ENCODE data around the gene PDS5B. TPM values are rescaled to one million over a fixed set of nuclear protein-coding genes. Genes with fewer than 3 reads are reported as not detected.

The PDS5B gene
- total RNA-seq, 4 donors from 2014 or later = 26.6 to 61.1 (median 28.9) TPM

DNA sequence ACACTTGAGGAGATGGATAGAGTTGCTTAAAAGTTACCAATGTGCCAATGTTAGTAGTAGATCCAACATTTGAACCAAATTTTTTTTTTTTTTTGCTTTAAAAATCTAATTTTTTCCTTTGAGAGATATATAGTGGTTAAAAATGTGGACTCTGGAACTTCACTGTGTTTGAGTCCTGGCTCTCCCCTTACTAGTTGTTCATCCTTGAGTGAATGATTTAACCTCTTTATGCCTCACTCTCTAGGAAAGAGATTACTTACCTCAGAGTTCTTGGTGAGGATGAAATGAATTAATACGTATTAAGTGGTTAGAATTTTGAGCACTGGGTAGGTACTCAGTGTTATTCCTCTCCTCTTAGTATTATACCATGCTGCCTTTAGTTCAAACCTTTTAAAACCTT is 24.3 kb downstream of the PDS5B start:
- DNase-seq = no peak

DNA sequence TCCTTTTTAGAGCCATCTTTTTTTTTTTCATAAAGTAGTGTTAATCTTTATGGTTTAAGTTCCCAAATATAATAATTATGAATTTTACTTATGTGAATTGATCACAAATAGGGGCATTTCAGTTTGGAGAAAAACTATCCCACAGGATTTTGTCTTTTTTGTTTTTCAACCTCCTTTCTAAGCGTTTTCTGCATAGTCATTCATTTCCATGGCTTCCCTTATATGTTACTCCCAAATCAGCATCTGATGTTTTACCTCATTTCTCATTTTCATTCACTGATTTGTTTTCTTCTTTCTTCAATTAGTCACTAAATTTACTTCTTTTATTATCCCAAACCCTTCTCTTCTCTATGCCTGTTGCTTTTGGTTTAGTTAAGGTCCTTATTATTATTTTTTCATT is 24.7 kb downstream of the PDS5B start:
- Histone ChIP-seq H3K27ac (no peak overlapping the region), H3K27me3 (no peaks in the 10 kb centered on the region), H3K4me1 (no peaks in the 10 kb centered on the region), H3K36me3 (no peaks in the 10 kb centered on the region), H3K9me3 (peaks cover 0 to 3% (median 0%) of the 10 kb centered on the region in 4 donors), H3K4me3 (no peak overlapping the region)
- DNase-seq = no peak
- TF ChIP-seq POLR2A (IDR thresholded peaks at IDR 0.05) = no peak
- TF ChIP-seq, protein P1, sequence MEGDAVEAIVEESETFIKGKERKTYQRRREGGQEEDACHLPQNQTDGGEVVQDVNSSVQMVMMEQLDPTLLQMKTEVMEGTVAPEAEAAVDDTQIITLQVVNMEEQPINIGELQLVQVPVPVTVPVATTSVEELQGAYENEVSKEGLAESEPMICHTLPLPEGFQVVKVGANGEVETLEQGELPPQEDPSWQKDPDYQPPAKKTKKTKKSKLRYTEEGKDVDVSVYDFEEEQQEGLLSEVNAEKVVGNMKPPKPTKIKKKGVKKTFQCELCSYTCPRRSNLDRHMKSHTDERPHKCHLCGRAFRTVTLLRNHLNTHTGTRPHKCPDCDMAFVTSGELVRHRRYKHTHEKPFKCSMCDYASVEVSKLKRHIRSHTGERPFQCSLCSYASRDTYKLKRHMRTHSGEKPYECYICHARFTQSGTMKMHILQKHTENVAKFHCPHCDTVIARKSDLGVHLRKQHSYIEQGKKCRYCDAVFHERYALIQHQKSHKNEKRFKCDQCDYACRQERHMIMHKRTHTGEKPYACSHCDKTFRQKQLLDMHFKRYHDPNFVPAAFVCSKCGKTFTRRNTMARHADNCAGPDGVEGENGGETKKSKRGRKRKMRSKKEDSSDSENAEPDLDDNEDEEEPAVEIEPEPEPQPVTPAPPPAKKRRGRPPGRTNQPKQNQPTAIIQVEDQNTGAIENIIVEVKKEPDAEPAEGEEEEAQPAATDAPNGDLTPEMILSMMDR (IDR thresholded peaks at IDR 0.05) = no peak

More for the DNA sequence above, 24.3 kb downstream of the PDS5B start:
- TF ChIP-seq, protein P1 (IDR thresholded peaks at IDR 0.05) = no peak
- TF ChIP-seq POLR2A (IDR thresholded peaks at IDR 0.05) = no peak
- Histone ChIP-seq H3K27ac (no peak overlapping the region), H3K9me3 (peaks cover 0 to 3% (median 0%) of the 10 kb centered on the region in 4 donors), H3K27me3 (no peaks in the 10 kb centered on the region), H3K4me3 (no peak overlapping the region), H3K4me1 (no peaks in the 10 kb centered on the region), H3K36me3 (no peaks in the 10 kb centered on the region)

DNA sequence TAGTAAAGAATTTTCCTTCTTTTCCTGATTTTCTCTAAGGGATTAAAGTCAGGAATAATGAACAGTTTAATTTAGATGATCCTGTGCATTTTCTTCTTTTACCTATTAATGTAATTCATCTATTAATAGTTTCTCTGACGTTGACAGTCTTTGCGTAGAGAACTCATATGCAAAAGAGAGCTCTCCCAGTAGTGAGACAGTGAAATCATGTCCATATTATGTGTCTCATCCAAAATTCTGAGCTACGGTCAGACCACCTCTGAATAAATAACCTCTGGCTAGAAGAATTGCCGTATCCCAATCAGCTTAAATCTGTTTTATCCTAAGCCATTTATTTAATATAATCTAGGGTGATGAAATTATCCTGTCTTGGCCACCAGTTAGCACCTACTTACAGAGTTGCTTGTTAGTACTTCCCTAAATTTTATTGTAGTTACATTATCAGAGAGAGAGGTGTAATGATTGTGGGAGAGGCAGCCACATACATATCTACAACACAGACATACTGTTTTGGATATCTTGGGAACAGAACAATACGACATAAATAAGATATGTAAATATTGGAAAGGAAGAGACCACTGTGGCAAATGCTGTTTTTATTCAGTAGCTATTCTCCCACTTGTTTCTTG is 30.7 kb downstream of the PDS5B start:
- no peaks in the 10 kb centered on the region for H3K36me3 ChIP-seq
- no peak overlapping the region for H3K27ac ChIP-seq
- H3K4me1 ChIP-seq = no peaks in the 10 kb centered on the region
- no peaks in the 10 kb centered on the region for H3K9me3 ChIP-seq
- DNase-seq = no peak
- no peak for TF ChIP-seq POLR2A (IDR thresholded peaks at IDR 0.05)
- TF ChIP-seq, protein P1 (IDR thresholded peaks at IDR 0.05) = no peak
- no peaks in the 10 kb centered on the region for H3K27me3 ChIP-seq
- no peak overlapping the region for H3K4me3 ChIP-seq

DNA sequence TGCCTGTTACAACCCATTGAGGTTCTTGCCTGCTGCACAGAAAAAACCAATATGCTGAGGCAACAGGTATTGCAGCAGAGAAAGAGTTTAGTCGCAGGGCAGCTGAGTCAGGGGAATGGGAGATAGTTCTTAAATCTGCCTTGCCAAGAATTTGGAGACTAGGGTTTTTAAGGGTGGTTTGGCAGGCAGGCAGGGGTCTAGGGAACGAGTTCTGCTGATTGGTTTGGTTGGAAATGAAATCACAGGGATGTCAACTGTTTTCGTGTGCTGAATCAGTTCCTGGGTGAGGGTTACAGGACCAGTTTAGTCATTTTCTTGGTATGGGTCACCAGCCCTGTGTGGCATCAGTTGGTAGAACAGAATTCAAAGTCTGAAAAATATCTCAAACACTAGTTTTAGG is 36.6 kb downstream of the PDS5B start:
- no peaks in the 10 kb centered on the region for H3K36me3 ChIP-seq
- no peaks in the 10 kb centered on the region for H3K27me3 ChIP-seq
- no peak for DNase-seq
- no peaks in the 10 kb centered on the region for H3K4me1 ChIP-seq
- no peak overlapping the region for H3K27ac ChIP-seq
- TF ChIP-seq, protein P1 (IDR thresholded peaks at IDR 0.05) = no peak
- TF ChIP-seq POLR2A (IDR thresholded peaks at IDR 0.05) = no peak
- no peak overlapping the region for H3K4me3 ChIP-seq
- H3K9me3 ChIP-seq = peaks cover 0 to 5% (median 0%) of the 10 kb centered on the region in 4 donors

DNA sequence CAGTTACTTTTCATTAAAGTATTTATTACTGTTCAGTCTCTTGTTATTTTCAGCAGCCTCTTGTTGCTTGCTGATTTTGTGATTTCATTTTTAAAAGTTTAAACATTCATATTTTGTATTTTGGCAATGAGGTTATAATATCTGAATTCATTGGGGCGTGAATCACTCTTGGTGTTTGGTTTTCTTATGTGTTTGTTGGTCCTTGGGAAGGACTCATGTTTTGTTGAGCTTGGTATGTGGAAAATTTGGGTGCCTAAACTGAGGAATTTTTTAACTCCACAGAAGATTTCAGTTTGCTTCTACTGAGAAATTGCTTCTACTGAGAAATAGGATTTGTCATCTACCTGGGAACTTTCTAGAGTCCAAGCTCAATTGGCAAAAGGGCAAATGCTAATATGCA is 38.2 kb downstream of the PDS5B start:
- Histone ChIP-seq H3K27ac (no peak overlapping the region), H3K4me3 (no peak overlapping the region), H3K4me1 (no peaks in the 10 kb centered on the region), H3K36me3 (no peaks in the 10 kb centered on the region), H3K9me3 (peaks cover 0 to 5% (median 0%) of the 10 kb centered on the region in 4 donors), H3K27me3 (no peaks in the 10 kb centered on the region)
- no peak for TF ChIP-seq POLR2A (IDR thresholded peaks at IDR 0.05)
- TF ChIP-seq, protein P1 (IDR thresholded peaks at IDR 0.05) = no peak
- DNase-seq = no peak

Data from Peyer's patch (tissue), 4 donors.